Measurements from ENCODE around the gene RPS14.
"Not testable (repeated sequence)": the region's sequence is repeated elsewhere in the genome, so short reads cannot be mapped to it uniquely, and the experiment has no call there.

Gene RPS14

DNA sequence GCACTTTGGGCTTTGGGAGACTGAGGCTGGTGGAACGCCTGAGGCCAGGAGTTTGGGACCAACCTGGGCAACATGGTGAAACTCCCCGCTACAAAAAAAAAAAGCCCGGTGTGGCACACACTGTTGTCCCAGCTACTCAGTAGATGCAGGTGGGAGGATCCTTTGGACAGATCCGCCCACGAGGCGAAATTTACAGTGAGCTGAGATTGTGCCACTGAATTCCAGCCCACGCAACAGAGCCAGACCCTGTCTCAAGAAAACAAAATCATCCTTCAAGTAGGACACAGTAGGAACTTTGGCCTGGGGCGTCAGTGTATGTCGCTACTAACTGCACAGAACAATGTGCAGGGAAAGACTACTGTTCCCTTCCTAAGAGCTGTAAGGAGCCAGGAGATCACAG is 4.8 kb downstream of the RPS14 start:
- no peak for DNase-seq (ENCODE audit: low read depth)

DNA sequence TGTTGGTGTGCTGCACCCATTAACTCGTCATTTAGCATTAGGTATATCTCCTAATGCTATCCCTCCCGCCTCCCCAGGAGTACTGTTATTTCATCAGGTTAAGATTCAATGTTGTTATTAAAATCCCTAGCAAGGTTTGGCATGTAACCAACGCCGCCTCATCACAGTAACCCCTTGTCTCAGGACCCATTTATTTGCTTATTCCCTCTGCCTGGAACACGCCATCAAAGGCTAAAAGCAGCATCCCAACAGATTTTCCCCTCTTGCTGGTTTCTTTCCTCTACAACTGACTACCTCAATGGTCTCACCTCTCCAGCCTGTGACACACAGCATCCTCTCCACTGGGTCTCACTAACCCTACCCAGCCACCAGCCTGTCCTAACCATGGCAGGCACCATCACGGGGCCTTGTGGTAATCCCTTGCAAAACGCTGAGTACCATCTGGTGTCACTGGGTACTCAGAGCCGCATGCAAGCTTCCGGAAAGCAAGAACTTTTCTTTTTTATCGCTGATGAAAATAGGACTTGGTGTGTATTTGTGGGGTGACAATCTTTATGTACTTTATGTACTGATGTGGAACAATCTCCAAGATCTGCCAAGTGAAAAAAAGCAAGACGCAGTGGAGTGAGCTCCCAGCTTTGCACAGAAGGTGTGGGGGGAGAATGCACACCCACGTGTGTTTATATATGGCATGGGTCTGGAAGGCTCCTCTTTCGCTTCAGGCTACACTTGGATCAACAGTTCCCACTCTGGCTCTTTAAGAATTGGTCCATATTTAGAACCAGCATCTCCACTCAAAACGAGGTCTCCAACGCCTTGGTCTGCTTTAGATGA is 6.1 kb downstream of the RPS14 start:
- DNase-seq (ENCODE audit: low read depth), result no peak

DNA sequence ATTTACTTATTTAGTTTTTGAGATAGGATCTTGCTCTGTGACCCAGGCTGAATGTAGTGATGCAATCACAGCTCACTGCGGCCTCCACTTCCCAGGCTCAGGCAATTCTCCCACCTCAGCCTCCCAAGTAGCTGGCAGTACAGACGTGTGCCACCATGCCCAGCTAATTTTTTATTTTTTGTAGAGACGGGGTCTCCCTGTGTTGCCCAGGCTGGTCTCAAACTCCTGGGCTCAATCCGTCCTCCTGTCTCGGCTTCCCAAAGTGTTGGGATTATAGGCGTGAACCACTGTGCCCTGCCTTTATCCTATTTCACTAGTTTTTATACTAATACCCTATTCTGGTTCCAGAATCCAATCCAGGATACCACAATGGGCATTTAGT is 6.8 kb downstream of the RPS14 start:
- DNase-seq (ENCODE audit: low read depth), result no peak

GRCh38 chr5:150441813-150442698 is 7.5 kb downstream of the RPS14 start:
- DNase-seq (ENCODE audit: low read depth), result no peak

GRCh38 chr5:150440948-150441812 is 8.4 kb downstream of the RPS14 start:
- no peak for DNase-seq (ENCODE audit: low read depth)

GRCh38 chr5:150438873-150439546 is 10.5 kb downstream of the RPS14 start:
- no peak for DNase-seq (ENCODE audit: low read depth)

DNA sequence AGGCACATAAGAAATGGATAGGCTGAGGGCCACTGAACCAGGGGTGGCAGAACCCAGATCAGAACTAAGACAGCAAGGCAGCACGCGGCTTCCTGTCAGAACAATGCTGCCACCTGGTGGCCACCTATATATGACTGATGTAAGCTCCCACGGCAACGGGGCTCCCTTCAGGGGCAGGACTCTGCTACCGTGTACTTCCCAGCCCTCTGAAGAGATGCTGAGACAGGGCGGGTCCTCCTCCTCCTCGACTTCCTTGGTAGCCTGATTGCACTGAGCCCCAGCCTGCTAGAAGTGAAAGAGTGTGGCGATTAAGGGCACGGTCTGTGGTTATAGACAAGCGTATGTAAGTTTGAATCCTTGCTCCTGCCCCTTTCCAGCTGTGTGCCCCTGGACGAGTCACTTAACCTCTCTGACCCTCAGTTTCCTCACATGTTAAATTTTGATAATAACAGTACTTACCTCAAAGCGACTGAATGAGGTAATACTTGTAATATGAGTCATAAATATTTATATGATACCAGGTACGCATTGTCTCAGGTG is 13.3 kb downstream of the RPS14 start:
- peak; percentile 89 for DNase-seq (ENCODE audit: low read depth)

GRCh38 chr5:150434464-150434863 is 15.1 kb downstream of the RPS14 start:
- DNase-seq (ENCODE audit: low read depth), result no peak

DNA sequence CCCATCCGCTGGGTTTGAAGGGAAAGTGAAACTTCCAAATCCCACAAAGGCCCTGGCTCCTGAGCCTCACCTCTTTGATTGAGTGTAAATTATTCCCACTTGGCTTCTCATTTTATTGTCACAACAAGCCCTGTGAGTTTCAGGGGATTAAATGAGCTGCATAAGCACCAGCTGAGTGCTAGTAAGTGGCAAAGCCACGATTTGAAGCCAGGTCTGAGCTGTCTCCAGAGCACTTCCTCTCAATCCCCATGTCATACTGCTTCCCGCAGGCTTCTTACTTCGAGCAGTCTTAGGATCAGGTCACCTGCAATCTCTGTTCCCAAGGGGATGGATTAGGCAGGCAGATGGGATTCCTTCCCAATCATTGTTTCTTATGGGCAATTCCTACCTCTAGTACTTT is 18.0 kb downstream of the RPS14 start:
- no peak for DNase-seq (ENCODE audit: low read depth)

DNA sequence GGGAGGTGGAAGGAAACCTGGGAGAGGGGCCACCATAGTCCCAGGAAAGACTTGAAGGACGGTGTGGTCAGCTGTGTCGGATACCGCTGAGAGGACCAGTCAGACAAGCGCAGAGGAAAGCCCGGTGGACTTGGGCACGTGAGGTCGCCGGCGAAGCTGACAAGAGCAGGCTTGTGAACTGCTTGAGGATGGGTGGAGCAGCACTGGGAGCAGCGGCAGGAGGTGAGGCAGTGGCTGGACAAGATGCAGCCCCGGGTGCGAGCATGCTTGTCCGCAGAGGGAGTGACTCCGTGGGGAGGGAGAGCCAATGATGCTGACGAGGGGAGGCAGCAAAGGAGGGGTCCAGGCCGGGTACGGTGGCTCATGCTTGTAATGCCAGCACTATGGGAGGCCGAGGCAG is 18.5 kb downstream of the RPS14 start:
- DNase-seq (ENCODE audit: low read depth), result no peak

DNA sequence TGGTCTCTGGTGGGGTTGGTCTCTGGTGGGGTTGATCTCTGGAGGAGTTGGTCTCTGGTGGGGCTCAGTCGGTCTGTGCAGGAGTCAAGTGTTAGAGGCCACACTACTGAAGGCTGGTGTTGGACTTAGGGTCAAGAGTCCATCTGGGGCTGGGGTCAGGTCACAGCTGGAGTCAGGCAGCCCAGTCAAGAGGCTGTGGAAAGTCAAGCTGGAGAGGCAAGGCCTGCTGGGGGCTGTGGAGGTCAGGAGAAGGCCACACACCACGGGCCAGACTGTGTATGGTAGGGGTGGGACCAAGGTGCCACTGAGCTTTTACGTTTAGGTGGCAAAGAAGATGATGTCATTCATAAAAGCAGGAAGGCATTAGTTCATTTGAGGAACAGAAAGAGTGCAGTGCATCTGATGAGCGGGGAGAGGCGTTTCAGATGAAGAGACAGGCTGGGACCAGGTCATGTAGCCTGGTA is 20.1 kb downstream of the RPS14 start:
- no peak for DNase-seq (ENCODE audit: low read depth)

GRCh38 chr5:150428978-150429377 is 20.6 kb downstream of the RPS14 start:
- no peak for DNase-seq (ENCODE audit: low read depth)

GRCh38 chr5:150428106-150428876 is 21.2 kb downstream of the RPS14 start:
- no peak for DNase-seq (ENCODE audit: low read depth)

DNA sequence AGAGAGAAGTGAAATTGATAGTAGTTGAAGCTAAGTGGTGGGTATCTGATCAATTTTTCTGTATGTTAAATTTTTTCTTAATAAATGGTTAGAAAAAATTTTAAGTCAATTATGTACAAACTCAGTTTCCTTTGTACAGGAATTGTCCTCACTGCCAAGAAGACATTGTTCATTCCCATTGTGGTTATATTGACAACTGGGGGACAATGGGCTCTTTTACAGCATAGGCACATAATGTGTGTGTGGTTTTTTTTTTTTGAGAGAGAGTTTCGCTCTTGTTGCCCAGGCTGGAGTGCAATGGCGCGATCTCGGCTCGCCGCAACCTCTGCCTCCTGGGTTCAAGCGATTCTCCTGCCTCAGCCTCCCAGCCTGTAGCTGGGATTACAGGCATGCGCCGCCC is 23.4 kb downstream of the RPS14 start:
- DNase-seq (ENCODE audit: low read depth), result not testable (repeated sequence)

- no peak for DNase-seq (ENCODE audit: low read depth)
These were observed 26.8 kb downstream of the RPS14 start for GRCh38 chr5:150422758-150423157.

GRCh38 chr5:150422075-150422474 is 27.5 kb downstream of the RPS14 start:
- DNase-seq (ENCODE audit: low read depth), result no peak

DNA sequence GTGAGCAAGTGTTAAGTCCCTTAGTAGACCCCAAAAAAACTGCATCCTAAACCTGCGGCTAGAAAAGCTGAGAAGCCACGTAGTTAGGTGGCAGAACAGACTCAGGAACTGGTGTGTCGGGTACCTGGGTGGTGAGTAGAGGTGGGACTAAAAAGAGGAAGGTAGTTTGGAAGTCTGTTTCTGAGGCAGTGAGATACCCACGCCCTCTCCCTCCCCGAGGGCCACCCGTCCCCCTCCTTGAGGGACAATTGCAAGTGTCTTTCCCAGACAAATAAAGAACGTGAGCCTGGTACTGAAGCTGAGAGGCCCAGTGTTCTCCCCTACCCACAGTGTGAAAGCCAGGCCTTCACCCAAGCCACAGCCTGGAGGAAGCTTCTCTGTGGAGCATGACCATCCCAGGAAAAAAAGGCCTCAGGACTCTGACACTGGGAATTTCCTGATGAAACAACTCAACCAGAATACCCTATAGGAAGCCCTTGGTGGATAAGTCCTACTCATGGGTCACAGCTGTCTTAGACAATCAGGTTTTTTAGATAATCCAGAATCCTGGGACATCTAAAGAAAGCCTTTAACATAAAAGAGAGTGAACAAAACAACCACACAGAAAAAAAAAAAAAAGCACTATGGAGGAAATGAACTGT is 29.8 kb downstream of the RPS14 start:
- no peak for DNase-seq (ENCODE audit: low read depth)

DNA sequence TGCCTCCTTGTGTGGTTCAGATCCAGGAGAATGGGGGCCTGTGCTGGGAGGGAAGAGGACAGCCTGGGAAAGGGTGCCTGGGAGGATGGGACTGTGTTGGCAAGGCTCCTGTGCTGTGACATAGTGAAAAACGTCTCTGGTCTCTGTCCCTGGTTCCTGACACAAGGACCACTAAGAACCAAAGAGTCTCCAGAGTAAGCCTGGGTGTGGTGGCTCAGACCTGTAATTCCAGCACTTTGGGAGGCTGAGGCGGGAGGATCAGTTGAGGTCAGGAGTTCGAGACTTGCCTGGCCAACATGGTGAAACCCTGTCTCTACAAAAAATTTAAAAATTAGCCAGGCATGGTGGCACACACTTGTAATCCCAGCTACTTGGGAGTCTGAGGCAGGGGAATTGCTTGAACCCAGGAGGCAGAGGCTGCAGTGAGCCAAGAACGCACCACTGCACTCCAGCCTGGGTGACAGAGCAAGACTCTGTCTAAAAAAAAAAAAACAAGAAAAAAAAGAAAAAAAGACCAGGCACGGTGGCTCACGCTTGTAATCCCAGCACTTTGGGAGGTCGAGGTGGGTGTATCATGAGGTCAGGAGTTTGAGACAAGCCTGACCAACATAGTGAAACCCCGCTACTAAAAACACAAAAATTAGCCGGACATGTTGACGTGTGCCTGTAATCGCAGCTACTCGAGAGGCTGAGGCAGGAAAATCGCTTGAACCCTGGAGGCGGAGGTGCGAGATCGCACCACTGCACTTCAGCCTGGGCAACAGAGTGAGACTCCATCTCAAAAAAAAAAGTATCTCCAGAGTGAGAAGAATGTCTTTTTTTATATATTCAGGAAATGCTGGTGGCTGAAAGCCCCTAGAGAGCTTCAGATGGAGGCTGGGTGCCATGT is 35.4 kb downstream of the RPS14 start:
- DNase-seq (ENCODE audit: low read depth), result not testable (repeated sequence)

Data from activated T-cell treated with anti-CD3 and anti-CD28 coated beads for 1 hour (primary cell).